NCI-H1436 (cell line): Measurements from ENCODE around the gene DNMT3A.

Source experiments
- DNase-seq: peaks from one replicate; lab custom pipeline; 2025; lab: John Stamatoyannopoulos, UW

Gene DNMT3A

DNA sequence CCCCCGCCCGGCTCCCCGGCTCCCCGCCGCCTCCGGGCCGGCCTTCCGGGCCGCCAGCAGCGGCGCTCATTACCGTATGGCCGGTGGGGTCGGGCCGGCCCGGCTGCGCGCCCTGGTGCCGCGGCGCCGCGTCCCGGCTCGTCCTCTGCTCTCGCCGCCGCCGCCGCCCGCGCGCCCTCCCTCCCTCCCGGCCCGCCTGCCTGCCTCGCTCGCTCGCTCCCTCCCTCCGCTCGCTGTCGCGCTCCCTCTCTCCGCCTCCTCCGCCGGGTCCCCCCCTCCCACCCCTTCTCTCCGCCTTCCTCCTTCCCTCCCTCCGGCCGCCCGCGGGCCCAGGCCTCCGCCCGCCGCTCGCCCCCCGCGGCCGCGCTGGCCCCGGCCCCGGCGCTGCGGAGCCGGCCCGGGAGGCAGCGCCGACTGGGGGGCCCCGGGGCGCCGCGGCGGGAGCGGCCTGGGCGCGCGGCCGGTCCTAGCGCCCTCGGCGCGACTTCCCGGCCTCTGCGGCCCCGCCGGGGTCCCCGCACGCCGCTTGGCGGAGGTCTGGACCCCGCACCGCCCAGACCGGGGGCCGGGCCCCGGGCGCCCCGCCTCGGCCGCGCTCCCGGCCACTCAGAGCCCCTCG, at the start of gene DNMT3A:
Gene DNMT3A, minus strand, starts transcription at position 173 of the 619 bp plus-strand sequence. CDS start 27,941 bp downstream, outside the sequence.
- peak; percentile 31 for DNase-seq

DNA sequence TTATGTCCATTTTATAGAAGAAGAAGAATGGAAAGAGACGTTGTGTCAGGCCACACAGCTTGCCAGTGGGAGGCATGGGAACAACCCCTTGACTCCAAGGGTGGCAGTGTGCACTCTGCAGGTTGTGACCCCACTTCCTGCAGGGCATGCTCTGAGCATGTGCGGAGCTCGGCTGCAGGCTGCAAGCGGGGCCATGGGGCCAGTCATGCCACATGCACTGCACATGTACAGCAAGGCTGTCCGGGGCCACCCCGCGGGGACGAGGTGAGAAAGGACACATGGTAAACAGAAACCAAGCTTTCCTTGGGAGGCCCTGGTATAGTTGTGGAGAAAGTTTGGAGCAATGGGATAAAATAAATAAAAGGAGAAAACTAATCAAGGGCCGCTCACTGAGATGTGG, 47.4 kb upstream of the DNMT3A start:
- no peak for DNase-seq

DNA sequence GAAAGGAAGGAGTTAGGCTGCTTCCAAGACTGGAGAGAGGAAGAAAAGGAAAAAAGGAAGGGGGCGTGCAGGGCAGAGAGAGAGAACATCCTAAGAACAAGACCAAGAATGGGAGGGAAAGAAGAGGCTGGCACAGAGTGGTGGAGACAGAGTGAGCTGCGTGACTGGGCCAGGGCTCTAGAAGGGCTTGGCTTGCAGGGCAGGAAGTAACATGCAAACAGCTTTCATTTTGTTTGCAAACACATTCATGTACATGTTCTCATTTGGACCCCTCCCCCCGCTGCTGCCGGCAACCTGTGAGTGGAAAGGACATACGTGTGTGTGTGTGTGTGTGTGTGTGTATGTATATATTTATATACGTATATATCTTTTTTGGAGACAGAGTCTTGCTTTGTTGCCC, 46.8 kb upstream of the DNMT3A start:
- DNase-seq, result no peak

DNA sequence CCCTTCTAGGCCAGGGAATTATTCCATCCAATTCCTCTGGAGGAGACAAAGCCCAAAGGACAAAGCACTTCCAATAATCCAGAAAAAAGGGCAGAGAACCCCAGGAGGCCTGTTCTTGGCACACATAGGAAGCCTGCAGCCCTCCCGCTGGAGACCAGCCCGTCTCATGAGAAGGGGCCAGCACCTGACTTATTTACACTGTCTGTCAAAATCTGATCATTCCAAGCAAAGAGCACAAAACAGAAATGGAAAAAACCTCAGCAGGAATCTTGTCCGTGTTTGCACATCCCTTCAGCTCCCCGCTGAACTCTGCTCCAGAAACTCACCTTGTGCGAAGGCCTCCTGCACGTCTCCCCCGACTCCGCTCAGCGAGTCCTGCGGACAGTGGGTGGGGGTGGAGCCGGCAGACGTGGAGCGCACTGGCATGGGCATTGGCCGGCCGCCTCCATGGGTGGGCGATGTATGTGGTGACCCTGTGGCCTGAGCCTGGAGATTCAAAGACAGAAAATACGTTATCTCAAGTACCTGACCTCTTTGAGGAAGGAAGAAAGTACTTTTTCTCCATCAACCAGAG, 46.2 kb upstream of the DNMT3A start:
- DNase-seq, result no peak

DNA sequence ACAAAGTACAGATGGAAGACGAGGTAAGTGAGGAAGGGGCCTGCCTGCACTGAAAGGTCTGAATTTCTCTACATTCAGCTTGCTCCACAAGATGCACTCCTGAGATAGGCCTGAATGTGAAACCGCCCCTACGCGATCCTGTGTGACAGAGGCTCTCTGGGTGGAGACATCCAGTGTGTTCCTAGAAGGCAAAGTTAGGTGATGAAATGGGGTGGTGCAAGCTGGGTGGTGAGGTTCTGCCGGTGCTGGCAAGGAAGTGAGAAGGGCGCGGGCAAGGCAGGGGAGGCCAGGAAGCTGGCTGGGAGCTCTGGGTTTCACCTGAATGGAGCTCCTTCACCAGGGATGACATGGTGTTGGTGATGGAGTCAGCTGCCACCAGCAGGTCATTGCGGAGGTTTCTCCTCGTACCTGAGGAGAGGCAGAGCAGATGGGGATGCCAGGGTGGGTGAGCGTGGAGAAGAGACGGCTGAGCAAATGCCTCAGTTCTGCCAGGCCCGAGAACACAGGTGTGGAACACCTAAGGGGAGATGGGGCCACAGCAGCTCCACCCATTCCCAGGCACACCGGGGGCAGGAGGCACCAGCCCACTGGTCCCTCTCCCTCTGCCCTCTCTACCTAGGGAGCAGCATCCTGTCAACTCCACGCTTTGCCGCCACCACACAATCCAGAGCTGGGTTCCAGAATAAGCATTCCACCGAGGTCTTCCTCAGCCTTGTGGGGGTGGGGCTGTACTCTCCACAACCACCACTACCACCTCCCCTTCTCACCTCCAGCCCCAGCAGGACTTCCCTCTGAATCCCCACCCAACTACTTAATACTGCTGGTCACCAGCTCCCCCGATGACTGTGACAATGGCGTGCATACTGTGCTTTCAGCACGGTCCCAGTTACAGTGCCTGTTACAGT, 45.5 kb upstream of the DNMT3A start:
- DNase-seq, result no peak

DNA sequence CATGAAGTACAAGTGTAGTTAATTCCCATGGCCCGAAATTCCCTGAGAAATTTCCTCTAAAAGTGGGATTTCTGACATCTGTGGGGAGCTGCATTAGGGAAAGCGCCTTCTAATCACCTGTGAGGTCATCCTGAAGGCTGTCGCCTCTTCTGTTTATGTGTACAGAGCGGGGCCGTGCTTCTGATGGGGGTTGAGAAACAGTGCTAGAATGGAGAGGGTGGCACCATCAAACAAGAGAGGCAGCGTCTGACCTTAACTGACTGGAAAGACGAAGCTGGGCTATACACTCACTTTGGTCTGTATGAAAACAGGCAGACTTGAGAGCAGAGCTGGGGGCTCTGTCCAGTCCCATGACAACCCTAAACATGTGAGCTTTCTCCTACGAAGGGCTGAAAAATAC, 44.2 kb upstream of the DNMT3A start:
- no peak for DNase-seq

DNA sequence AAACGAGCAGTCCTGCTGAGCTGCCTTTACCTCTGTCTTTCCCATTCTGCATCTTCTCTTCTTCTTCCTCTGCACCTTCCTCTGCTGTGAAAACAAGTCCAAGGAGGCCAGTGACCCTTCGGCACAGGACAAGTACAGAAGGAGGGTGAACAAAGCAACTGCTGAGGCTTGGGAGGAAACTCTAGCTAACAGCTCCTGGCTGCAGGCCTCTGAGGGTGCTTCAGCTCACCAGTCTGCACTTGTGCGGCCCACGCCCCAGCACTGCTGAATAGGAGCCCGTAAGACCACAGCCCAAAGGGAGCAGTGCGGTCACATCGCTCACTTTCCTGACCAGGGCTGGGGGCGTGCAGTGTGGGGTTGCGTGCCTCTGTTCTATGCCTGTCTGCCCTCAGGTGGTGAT, 42.1 kb upstream of the DNMT3A start:
- no peak for DNase-seq

DNA sequence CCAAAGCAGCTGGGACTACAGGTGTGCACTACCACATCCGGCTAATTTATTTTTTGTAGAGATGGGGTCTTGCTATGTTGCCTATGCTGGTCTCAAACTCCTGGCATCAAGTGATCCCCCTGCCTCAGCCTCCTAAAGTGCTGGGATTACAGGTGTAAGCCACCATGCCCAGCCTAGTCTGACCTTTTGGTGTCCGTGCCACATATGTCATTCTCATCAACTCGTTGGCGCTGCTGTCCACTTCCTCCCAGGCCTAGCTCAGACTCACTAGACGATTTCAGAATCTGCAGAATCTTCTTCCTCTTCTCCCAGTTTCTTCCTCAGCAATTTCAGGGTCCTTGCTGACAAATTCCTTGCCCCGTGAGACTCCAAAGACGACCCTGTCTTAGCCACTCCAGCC, 39.8 kb upstream of the DNMT3A start:
- no peak for DNase-seq

DNA sequence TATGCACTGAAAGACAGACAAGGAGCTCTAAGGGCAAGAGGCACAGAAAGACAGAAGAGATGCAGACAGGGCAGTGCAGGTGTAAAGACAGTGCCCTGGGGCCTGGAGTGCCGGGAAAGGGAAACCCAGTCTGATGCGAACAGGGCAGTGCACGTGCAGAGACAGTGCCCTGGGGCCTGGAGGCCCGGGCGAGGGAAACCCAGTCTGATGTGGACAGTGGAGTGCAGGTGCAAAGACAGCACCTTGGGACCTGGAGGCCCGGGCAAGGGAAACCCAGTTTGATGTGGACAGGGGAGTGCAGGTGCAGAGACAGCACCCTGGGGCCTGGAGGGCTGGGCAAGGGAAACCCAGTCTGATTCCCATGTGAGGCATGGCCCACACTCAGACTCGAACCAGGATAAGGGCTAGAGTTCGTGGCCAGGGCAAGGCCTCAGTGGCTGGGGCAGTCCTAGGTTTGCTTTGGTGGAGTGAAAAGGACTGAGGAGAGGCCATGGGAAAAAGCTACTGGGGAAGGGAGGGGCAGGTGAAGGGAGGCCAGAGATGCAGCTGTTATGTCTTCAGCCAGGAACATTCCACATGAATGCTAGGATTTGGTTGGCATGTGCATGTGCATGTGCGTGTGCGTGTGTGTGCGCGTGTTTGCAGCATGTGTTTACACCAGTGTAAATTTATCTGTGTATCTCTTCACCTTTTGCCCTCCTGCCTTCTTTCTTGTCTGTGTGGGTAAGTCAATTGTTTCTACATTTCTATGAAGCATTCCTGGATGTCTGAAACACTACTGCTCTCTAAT, 39.1 kb upstream of the DNMT3A start:
- no peak for DNase-seq

DNA sequence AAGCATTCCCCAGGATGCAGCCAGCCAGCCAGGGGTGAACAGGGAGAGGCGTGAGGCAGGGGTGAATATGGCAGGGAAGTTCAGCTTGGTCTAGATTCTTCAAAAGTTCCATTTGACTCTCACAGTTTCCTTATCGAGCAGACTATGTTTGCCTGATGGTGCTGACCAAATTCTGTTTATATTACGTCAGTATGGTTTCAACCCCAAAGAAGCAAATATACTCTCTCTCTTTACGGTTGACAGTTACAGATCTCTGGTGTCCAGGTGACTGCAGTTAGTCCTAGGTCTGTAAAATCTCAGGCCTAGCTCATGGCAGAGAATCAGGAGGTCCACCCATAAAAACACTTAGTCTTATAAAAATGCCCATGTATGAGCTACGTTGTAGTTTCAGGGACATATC, 38.3 kb upstream of the DNMT3A start:
- DNase-seq, result no peak

DNA sequence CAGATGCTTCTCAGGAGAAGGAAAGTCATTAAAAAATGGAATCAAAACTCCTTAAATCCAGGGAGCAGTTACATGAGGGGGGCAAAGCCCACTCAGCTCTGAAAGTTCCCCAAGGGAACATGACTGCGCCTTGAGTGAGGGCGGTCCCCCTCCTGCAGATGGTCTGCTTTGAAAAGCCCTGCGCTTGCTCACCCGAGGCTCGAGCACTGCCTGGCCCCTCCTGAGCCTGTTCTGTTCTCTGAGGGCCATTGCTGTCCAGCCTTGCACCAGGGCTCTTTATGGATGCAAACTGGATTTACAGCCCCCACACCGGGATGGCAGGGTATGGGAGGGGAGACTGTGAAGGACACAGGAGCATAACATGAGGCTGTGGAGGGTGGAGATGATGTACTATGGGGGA, 37.8 kb upstream of the DNMT3A start:
- DNase-seq, result no peak

DNA sequence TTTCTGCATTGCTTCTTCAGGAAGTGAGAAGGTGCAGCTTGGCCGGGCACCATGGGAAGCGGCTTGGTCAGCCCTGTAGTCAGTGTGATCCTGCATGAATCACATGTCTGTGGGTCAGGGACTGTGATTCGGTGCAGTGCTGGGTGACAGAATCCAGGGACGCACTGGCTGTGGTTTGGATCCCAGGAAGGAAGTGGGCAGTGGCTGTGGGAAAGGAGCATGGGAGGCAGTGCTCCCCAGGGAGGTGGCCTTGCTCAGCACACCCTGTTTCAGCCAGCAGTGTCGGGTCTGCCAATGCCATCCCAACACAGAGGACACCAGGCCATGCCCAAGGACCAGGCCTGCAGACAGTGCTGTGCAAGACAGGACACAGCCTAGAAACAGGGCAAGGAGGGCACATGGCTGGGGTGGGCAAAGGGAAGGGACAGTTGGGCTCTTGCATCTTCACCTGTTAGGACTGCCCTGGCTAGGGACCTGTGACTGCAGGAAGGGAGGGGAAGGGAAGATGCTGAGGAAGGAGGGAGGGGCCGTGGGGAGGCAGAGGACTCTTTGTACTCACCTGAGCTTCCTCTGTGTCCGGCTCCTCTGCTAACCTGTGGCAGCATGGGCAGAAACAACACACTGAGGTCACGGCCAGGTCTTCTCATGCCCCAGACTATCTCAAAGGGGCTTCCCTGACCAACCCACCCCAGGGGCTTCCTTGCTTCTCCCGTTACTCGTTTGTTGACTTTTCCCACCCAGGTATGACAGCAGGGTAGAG, 37.2 kb upstream of the DNMT3A start:
- no peak for DNase-seq

DNA sequence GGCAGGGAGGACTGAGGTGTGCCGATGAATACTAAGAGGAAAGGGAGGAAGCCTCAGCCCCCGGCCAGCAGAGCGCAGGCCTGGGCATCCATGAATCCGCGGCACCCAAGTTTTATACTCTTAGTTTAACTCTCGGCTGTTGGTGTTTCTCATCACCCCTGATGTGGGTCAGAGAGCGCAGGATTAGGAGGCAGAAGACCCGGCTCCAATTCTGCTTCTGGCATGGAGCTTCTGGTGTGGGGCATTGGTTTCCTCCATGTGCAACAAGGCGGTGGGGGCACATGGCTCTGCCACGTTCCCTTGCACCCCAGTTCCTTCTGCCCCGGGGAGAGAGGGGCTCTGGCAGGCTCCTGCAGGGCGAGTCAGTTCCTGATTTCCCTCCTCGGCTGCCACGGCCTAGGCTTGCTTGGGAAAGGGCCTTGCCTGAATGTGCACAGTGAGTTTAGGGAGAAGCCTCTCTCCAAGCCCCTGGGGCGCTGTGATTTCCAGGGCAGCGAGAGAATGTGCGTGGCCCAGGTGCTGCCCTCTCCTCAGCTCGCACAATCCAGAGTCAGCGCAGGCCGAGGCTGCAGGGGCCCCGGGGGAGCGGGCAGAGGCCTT, 36.2 kb upstream of the DNMT3A start:
- DNase-seq, result no peak

DNA sequence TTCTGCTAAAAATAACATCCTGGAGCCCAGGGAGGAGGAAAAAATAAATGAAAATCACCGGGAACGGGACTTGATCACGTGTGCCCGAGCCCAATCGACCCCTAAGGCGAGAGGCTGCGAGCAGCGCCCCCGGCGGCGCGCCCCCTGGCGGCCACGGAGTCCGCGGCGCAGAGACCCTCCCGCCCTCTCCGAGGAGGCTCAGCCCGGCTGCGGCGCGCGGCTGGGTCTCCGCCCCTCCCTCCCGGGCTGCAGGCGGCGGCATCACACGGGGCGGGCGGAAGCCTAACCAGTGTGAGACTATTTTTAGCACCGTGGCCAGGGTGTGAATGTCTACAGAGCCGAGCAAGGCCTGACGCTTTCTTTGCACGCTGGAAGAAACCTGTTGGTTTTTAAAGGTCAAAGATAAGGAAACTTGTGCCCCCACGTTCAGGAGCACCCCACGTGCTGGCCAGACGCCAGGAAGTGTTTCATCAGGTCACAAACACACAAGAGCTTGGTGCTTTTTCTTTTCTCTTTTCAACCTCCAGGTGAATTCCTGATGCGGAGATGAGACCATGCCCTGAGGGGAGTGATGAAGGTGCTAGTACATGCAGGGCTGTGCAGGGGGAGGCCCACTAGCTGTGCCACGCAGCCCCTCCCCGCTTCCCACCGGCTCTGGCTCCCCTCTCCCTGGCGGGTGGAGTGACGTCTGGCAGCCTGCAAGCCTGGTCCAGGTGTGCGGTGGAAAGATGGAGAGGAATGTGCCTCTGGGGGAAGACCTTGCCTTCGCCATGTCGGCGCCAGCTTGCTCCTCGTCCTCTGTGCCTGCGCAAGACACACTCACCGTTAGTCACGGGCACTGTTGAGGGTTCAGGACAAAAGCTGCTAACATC, 35.3 kb upstream of the DNMT3A start:
- DNase-seq, result peak; percentile 89

DNA sequence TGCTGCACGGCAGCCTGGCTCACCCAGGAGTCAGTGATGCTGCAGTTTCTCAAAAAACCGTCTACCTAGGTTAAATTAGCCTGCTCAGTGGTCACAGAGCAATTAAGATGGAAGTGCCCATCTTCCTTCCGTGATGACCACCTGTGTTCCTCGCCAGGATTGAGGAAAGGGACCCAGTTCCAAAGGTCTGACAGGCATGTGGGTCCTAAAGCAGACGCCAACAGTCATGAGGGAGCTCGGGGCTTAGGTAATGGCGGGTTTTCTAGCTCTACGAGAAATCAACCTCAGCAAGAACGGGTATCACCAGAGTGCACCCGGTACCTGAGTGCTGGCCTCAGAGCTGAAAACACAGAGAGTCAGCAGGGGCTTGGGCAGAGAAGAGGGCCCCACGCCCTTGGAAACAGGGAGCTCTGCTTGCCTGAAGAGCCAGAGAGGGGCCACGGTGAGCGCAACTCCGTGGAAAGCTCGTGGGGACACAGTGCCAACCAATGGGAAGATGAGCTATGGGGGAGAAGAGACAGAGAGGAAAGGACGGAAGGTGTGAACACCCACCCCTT, 34.3 kb upstream of the DNMT3A start:
- no peak for DNase-seq

DNA sequence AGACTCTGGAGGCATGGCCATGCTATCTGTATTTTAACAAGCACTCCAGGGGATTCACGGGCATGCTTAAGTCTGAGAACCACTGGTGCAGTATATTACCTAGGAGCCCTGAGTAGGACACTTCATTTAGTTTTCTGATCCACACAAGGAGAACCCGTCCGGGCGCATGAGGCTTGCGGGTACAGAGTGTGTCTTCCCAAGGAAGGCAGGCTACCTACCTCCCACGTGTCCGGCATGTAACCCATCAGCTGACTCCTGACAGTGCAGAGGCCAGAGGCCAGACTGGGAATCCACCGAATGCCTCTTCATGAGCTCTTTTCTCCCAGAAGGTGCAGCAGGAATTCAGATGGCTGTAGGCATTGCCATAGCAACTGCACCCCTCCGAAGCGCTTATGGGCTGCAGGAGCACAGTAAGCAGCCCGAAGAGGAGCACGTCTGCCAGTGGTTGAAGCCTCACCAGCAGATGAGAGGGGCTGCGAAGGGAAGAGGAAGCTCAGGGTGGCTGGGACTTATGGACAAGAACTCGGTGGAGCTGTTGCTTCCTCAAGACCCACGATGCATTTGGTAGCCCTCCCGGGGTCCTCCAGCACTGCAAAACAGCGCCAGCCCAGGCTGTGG, 33.8 kb upstream of the DNMT3A start:
- no peak for DNase-seq

DNA sequence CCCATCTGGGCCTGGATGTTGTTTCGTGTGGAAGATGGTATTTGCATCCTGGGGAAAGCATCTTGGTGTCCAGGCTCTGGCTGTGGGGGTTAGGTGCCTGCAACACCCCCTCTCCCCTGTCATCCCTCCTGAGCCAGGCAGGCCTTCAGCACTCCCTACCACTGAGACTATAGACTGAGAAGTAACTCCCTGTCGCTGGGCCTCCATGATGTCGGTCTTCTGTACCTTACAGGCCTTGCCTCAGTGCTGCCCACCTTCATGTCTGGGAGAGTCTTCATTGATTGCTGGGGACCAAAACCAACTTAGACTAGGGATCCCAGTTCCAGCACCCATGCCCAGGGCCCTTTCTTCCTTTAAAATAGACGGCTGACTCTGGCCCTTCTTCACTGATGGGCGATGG, 33.1 kb upstream of the DNMT3A start:
- DNase-seq, result no peak

DNA sequence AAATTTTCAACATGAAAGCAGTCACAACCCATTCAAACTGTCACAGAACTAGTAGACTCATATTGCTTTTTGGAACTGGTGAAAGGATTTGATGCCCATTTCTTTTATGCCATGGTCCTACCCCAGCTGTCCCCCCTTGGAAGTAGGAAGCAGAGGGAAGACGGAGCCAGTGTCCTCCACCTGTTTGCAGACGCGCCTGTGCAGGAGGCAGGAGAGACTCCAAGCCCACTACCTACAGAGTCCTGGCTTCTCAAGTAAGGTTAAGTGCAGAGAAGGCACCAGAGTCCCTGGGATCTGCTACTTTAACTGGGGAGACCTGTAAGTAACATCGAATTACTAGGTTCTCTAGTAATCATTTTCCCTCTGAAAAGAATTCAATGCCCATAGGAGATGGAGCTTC, 32.7 kb upstream of the DNMT3A start:
- no peak for DNase-seq

DNA sequence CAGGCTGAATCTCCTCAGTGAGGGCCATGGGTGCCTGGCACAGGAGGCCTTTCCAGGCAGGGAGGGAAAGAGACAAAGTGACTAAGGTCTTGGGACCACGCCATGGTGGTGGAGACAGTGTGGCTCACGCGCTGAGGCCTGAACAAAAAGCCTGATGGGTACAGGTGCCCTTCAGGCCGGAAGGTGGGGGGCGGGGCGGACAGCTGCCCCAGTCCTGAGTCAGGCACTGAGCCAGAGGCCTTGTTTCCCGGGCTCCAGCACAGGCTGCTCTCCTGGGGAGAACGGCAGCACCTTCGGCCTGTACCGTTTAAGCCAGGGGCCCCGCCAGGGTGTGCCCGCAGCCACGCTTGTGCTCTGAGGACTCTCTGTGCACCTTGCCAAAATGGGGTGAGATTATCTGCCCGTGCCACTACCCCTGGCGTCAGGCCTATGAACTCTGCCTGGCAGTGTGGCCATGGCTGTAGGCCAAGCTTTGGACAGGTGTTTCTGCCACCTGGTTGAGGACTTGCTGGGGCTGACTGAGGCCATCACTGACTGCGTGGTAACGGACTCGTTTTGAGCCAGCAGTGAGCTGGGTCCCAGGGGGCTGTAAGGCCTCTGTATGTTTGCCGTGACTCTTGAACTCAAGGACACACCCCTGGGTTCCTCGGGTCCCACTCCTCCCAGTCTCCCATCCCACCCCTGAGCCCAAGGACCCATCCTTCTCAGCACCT, 31.7 kb upstream of the DNMT3A start:
- DNase-seq, result peak; percentile 44
